DMS79 (cell line): ENCODE results near the gene SPINK2.
A peak's percentile ranks its signal among the peaks of the same experiment; 100 is the strongest.

Experiments
- DNase-seq: peaks from one replicate; lab custom pipeline; 2025; lab: John Stamatoyannopoulos, UW

SPINK2 gene

GRCh38 chr4:56821381-56822243, at the start of gene SPINK2:
TSS of gene SPINK2 (minus strand) at chr4:56821701. CDS start at chr4:56821662, 39 bp downstream.
- peak; percentile 53 for DNase-seq

GRCh38 chr4:56870946-56871345, 49.4 kb upstream of the SPINK2 start:
- no peak for DNase-seq

GRCh38 chr4:56863441-56864139, 42.1 kb upstream of the SPINK2 start:
- DNase-seq: no peak

GRCh38 chr4:56861360-56861759, 39.9 kb upstream of the SPINK2 start:
- peak; percentile 18 for DNase-seq

GRCh38 chr4:56860781-56861180, 39.3 kb upstream of the SPINK2 start:
- no peak for DNase-seq

- no peak for DNase-seq
Observed at GRCh38 chr4:56859841-56860240, 38.3 kb upstream of the SPINK2 start.

GRCh38 chr4:56857601-56858309, 36.3 kb upstream of the SPINK2 start:
- DNase-seq: no peak

- DNase-seq: no peak
Observed at GRCh38 chr4:56856656-56857055, 35.2 kb upstream of the SPINK2 start.

- DNase-seq: no peak
Observed at GRCh38 chr4:56850910-56851309, 29.4 kb upstream of the SPINK2 start.

- no peak for DNase-seq
Observed at GRCh38 chr4:56844802-56845580, 23.5 kb upstream of the SPINK2 start.

- no peak for DNase-seq
Observed at GRCh38 chr4:56843421-56843899, 22.0 kb upstream of the SPINK2 start.

- no peak for DNase-seq
Observed at GRCh38 chr4:56840559-56840958, 19.1 kb upstream of the SPINK2 start.

- no peak for DNase-seq
Observed at GRCh38 chr4:56828784-56829535, 7.5 kb upstream of the SPINK2 start.

- no peak for DNase-seq
Observed at GRCh38 chr4:56823933-56824600, 2.6 kb upstream of the SPINK2 start.

- no peak for DNase-seq
Observed at GRCh38 chr4:56818797-56819196, 2.7 kb downstream of the SPINK2 start.

- no peak for DNase-seq
Observed at GRCh38 chr4:56817840-56818491, 3.5 kb downstream of the SPINK2 start.

GRCh38 chr4:56806666-56807065, 14.8 kb downstream of the SPINK2 start:
- DNase-seq: no peak

- no peak for DNase-seq
Observed at GRCh38 chr4:56804551-56804950, 16.9 kb downstream of the SPINK2 start.

- peak; percentile 50 for DNase-seq
Observed at GRCh38 chr4:56803471-56803870, 18.0 kb downstream of the SPINK2 start.
